Dermis microvascular lymphatic vessel endothelial cell (primary cell): ENCODE results near the gene ETS2. TPM values are rescaled to one million over a fixed set of nuclear protein-coding genes. Genes with fewer than 3 reads are reported as not detected.

Source experiments
- DNase-seq, 2 donors: peaks; one replicate each; pipeline versions ENCODE4 v3.0.0 to v3.0.0-alpha.2; 2010; ENCODE audit warnings: low read depth in 2 of 2
- total RNA-seq: library from RNA; depleted of rRNA; stranded (reverse); fragments of >200 nt; gene quantifications from 2 replicates; pipeline ENCODE4 v1.2.1, GENCODE V29; 2014

Gene ETS2
- total RNA-seq, 1 donor from 2014 or later: 20.9 TPM

DNA sequence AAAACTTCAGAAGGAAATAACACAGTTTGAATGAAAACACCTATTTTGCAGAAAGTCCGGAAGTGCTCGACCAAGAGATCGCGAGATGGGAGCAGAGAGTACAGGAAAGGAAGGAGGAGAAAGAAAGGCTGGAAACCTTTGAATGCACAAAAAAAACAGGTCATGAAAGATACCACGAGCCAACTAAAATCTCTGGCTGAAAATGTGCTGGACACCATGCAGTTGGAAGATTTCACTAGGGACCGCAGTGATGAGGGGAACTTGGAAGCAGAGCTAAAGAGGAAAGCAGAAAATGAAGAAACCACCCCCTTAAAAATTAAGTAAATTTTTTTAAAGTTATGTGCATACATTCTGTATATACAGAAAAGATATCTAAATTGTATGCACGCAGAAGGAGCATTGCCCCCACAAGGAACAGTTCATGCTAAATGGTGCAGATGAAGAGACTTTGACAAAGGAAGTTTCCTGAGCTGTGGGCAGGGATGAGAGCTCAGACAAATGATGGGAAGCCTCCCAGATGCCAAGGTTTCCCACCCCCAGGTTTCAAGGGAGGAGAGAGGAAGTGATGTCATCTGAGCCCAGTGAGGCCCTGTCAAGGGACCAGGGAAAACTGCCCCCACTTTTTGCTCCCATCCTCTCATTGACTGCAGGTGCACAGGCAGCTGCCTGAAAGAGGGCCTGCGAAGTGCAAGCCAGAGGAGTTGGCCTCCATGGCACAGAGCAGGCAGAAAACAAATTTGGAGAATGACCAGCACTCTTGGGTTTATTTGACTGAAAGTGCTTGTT, 52.5 kb downstream of the ETS2 start:
- no peak for DNase-seq

DNA sequence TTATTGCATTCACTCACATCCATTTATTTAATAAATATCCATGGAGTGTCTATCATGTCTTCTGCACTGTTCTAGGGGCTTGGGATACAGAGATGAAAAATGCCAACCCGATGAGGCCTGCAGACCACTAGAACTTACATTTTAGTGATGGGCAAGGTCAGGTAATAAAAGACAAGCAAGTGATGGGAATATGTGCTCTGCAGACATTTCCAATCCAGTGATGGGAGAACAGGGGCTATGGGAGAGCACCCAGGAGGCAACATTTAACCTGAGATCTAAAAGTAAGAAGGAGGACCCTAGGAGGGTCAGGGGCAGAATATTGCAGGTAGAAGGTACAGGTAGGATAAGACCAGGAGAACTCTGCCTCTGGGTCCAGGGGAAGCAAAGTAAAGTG, 53.1 kb downstream of the ETS2 start:
- no peak for DNase-seq

DNA sequence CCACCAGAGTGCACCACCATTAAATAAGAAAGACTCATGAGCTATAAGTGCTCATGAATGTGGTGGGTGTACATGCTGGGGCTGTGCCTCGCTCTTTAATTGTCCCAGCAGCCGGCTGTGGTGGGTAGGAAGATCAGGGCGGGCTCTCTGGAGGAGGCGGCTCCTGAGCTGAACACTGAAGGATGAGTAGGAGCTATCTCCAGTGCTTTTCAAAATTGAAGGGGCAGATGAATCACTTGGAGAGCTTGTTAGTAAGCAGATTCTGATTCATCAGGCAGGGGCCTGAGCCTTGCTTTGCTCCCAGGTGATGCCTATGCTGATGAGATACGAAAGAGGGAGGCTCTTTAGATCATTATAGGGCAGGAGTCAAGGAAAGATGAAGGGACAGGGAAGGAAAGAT, 54.1 kb downstream of the ETS2 start:
- no peak for DNase-seq

DNA sequence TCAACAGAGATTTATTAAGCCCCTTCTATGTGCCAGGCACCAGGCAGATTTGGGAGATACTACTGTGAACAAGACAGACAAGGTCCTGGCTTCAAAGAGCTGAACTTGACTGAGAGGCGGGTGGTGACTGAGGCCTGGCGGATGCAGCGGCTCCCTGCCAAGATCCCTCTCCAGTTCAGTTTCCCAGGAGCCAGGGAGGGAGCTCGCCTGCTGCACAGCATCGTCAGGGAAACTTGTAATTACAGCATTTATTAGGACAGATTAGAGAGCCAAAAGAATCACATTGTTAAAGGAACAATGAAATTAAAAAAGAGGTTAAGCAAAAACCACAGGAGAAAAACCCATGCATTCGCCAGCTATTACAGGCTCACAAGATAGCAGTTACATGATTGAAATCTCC, 55.3 kb downstream of the ETS2 start:
- DNase-seq: no peak

DNA sequence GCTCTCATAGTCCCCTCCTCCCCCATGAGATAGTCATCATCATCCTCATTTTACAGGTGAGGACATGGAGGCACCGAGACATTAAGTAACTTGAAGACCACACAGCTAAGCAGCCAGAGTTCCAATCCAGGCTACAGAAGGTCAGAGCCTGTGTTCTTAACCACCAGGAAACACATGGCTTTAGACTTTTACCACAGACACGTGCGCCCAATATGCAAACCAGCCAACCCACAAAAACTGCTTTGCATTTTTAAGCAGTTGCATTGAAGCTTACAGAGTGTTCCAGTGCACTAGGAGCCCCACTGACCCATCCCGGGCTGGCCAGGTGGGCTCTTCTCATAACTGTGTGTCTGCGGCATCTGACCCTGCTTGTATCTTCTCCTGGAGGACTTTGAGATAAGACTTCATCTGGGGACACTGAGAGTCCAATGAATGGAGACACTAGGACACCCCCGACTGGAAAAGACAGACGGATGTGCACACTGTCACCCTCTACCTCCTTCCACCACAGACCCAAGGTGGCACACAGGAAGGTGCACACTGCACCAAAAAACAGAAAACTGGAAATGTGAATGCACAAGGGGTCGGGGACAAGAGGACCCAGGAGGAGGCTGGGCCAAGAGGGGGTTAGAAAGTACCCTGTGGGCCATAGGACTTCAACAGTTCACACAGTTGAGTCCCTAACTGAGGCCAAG, 56.4 kb downstream of the ETS2 start:
- no peak for DNase-seq

DNA sequence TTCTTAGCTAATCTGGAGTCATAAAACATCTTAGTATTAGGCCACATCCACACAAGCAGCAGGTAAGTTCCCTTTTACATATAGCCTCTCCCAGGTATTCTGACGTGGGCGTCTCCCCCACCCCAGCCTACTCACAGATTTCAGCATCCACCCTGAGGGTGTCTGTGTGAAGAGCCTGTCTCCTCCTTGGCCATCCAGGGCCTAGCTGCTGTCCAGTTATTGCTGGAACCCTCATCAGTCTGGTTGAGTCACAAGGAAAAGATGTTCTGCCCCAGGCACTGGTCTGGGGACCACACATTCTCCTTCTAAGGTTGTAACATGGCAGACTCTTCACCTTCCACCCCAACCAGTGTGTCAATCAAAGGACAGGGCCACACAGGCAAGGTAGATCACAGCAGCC, 57.6 kb downstream of the ETS2 start:
- DNase-seq: no peak

DNA sequence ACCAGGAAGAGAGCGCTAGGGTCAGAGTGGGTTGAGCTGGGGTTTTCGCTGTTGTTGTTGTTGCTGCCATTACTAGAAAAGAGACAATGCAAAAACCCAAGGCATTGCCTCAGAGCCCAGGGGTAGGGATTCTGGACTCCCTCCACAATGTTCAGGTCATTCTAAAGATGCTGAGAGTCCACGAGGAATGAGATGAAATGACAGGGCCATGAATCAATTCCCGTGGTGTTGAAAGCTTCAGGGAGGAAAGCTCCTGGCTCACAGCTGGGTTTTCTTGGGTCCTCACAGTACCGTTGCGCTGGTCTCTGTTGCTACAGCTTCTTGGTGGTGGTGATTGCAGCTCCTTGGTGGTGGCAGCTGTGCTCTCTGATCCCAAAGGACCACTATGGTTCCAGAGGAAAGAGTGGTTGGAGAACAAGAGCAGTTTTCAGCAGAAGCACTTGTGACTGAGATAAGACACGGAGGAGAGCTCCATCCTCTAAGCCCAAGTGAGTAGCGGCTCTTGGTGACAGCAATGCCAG, 58.2 kb downstream of the ETS2 start:
- DNase-seq: no peak

DNA sequence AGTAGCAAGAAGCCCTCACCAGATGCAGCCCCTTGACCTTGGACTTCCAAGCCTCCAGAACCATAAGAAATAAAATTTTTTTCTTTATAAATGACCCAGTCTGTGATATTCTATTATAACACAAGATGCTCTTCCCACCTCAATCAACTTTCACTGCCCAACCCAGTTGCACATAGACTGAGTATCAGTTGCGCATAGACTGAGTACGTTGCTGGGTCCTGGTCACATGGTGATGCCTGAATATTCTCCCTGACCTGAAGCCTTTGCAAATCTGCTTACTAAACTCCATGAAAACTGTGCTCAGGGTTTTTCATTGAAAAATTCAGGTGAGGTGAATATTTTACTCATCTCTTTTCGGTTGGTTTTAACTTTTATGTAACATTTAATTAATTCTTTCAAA, 59.2 kb downstream of the ETS2 start:
- DNase-seq: no peak

DNA sequence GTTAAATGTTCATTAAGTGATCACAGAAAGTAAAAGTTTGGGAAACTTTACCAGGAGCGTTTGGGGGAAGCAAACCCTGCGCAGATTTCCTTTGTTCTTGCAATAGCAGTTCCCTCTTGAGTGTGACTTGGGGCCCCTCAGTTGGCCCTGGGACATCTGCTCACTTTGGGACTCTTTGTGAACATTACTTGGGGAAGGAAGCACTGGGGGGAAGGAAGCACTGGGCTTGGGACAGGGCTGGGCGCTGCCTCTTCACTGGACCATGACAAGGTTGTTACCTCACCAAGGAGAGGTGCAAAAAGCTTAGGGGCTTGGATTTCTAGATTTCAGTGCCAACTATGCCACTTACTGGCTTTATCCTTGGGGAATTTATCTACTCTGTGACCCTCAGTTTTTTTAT, 63.5 kb downstream of the ETS2 start:
- no peak for DNase-seq

DNA sequence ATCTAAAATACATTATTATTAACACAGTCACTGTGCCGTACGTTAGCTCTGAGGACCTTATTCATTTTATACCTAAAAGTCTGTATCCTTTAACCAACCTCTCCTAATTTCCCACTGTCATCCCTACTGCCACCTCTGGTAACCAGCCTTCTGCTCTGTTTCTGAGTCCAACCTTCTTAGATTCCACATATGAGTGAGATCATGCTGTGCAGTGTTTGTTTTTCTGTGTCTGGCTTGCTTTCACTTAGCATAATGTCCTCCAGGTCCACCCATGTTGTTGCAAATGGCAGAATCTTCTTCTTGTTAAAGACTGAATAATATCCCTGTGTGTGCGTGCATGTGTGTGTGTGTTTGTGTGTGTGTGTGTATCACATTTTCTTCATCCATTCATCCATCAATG, 64.2 kb downstream of the ETS2 start:
- DNase-seq: no peak
